ENCODE results near the gene GRB7.
"Not testable (repeated sequence)": the region's sequence is repeated elsewhere in the genome, so short reads cannot be mapped to it uniquely, and the experiment has no call there.

Gene GRB7

DNA sequence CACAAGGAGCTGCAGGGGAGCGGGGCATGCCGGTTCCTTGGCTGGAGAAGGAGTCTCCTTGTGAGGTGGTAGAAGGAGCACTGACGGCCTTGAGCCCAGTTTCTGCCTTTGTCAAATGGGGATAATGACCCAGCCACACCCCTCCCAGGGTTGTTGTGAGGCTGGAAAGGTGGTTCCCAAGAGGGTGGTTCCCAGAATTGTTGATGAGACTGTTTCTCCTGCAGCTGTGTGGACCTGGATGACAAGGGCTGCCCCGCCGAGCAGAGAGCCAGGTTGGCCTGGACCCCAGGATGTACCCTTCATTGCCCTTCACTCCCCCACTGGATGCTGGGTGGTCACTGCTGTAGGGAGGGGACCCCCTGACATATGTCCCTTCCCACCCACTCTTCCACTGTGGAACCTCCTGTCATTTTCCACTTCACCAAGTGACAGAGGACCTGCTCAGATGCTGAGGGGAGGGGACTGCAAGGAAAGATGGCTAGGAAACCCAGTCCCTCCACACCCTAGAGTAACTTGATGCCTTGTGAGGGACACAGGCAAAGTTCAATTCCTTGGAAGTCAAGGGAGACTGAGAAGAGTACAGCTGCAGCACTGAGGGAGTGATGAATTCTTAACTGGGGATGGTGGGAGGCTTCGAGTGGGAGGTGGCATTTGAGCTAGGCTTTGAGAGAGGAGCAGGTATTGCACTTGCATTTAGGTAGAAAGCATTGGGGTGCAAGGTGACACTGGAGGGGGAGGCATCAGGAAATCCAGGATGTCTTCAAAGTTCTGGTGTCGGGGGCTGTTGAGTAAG, 18.0 kb upstream of the GRB7 start:
- no peak for DNase-seq (ENCODE audit: extremely low read depth, low read depth)
- TF ChIP-seq, protein P1, sequence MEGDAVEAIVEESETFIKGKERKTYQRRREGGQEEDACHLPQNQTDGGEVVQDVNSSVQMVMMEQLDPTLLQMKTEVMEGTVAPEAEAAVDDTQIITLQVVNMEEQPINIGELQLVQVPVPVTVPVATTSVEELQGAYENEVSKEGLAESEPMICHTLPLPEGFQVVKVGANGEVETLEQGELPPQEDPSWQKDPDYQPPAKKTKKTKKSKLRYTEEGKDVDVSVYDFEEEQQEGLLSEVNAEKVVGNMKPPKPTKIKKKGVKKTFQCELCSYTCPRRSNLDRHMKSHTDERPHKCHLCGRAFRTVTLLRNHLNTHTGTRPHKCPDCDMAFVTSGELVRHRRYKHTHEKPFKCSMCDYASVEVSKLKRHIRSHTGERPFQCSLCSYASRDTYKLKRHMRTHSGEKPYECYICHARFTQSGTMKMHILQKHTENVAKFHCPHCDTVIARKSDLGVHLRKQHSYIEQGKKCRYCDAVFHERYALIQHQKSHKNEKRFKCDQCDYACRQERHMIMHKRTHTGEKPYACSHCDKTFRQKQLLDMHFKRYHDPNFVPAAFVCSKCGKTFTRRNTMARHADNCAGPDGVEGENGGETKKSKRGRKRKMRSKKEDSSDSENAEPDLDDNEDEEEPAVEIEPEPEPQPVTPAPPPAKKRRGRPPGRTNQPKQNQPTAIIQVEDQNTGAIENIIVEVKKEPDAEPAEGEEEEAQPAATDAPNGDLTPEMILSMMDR (IDR thresholded peaks at IDR 0.05; ENCODE audit: low read depth, low read length) = no peak

DNA sequence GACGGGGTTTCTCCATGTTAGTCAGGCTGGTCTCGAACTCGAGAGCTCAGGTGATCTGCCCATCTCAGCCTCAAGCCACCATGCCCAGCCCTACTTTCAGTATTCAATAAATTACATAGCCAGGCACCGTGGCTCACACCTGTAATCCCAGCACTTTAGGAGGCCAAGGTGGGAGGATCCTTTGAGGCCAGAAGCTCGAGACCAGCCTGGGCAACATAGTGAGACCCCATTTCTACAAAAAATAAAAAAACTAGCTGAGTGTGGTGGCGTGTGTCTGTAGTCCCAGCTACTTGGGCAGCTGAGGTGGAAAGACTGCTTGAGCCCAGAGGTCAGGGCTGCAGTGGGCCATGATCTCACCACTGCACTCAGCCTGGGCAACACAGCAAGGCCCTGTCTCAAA, 15.6 kb upstream of the GRB7 start:
- TF ChIP-seq, protein P1 (IDR thresholded peaks at IDR 0.05; ENCODE audit: low read depth, low read length) = no peak
- no peak for DNase-seq (ENCODE audit: extremely low read depth, low read depth)

DNA sequence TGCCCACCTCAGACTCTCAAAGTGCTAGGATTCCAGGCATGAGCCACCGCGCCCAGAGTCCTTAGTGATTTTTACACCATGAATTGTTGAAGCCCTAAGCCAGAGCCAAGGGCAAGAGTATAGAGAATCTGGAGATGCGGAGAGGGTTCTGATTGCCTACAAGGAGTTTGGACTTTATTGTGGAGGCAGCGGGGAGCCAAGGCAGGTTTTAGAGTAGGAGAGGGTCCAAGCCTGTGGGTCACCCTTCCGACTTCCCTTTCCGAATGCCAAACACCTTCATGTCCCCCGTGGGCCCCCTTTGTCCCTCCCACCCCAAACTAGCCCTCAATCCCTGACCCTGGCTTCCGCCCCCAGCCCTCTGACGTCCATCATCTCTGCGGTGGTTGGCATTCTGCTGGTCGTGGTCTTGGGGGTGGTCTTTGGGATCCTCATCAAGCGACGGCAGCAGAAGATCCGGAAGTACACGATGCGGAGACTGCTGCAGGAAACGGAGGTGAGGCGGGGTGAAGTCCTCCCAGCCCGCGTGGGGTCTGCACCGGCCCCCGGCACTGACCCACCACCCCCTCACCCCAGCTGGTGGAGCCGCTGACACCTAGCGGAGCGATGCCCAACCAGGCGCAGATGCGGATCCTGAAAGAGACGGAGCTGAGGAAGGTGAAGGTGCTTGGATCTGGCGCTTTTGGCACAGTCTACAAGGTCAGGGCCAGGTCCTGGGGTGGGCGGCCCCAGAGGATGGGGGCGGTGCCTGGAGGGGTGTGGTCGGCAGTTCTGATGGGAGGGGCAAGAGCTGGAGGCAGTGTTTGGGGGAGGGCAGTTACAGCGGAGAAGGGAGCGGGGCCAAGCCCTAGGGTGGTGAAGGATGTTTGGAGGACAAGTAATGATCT, 14.5 kb upstream of the GRB7 start:
- no peak for DNase-seq (ENCODE audit: extremely low read depth, low read depth)
- TF ChIP-seq, protein P1 (IDR thresholded peaks at IDR 0.05; ENCODE audit: low read depth, low read length) = no peak

DNA sequence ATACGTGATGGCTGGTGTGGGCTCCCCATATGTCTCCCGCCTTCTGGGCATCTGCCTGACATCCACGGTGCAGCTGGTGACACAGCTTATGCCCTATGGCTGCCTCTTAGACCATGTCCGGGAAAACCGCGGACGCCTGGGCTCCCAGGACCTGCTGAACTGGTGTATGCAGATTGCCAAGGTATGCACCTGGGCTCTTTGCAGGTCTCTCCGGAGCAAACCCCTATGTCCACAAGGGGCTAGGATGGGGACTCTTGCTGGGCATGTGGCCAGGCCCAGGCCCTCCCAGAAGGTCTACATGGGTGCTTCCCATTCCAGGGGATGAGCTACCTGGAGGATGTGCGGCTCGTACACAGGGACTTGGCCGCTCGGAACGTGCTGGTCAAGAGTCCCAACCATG, 13.0 kb upstream of the GRB7 start:
- TF ChIP-seq, protein P1 (IDR thresholded peaks at IDR 0.05; ENCODE audit: low read depth, low read length) = no peak
- no peak for DNase-seq (ENCODE audit: extremely low read depth, low read depth)

DNA sequence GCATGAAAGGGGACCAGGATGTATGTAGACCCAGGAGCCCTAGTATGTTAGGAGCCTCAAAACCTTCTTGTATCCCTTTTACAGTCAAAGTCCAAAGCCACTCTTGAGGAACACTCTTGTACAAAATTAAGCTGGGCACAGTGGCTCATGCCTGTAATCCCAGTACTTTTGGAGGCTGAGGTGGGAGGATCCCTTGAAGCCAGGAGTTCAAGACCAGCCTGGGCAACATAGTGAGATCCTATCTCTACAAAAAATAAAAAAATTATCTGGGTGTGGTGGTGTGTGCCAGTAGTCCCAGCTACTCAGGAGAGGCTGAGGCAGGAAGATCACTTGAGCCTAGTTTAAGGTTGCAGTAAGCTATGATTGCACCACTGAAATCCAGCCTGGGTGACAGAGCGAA, 11.8 kb upstream of the GRB7 start:
- DNase-seq (ENCODE audit: extremely low read depth, low read depth) = not testable (repeated sequence)

DNA sequence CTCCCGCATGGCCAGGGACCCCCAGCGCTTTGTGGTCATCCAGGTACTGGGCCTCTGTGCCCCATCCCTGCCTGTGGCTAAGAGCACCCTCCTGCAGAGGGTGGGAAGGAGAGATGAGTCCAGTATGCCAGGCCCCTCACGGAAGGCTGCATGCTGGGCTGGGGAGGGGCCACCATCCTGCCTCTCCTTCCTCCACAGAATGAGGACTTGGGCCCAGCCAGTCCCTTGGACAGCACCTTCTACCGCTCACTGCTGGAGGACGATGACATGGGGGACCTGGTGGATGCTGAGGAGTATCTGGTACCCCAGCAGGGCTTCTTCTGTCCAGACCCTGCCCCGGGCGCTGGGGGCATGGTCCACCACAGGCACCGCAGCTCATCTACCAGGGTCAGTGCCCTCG, 11.1 kb upstream of the GRB7 start:
- TF ChIP-seq, protein P1 (IDR thresholded peaks at IDR 0.05; ENCODE audit: low read depth, low read length) = no peak

DNA sequence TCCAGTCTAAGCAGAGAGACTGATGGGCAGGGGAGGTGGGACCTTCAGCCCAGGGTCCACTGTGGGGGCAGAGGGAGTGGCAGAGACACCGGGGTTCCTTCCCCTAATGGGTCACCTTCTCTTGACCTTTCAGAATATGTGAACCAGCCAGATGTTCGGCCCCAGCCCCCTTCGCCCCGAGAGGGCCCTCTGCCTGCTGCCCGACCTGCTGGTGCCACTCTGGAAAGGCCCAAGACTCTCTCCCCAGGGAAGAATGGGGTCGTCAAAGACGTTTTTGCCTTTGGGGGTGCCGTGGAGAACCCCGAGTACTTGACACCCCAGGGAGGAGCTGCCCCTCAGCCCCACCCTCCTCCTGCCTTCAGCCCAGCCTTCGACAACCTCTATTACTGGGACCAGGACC, 10.2 kb upstream of the GRB7 start:
- TF ChIP-seq, protein P1 (IDR thresholded peaks at IDR 0.05; ENCODE audit: low read depth, low read length) = no peak
- no peak for DNase-seq (ENCODE audit: extremely low read depth, low read depth)

More for the DNA sequence above, 11.1 kb upstream of the GRB7 start:
- no peak for DNase-seq (ENCODE audit: extremely low read depth, low read depth)

Data from AG09319 (cell line).